A673 (cell line): ENCODE measurements around the gene PIPOX.

Experiments used
- CTCF ChIP-seq: fragments of 300-800, 200-600 bp; sonication (generic); conservative IDR thresholded peaks from 2 replicates; pipeline ENCODE4 v1.5.1; 2017; ENCODE audit warnings: low read depth, mild to moderate bottlenecking, antibody characterized with exemption, low read length, moderate library complexity, mixed read lengths
- EZH2 ChIP-seq: fragments of 200-600 bp; sonication (generic); IDR thresholded peaks from 2 replicates; pipeline ENCODE4 v1.6.1; 2017; ENCODE audit warnings: borderline replicate concordance, low read depth, mild to moderate bottlenecking, mixed read lengths, antibody characterized with exemption, low read length; ENCODE audit not compliant: poor library complexity, severe bottlenecking

- no peak for TF ChIP-seq CTCF
- TF ChIP-seq EZH2, result no peak
Observed at GRCh38 chr17:29103341-29103740, 60.4 kb downstream of the PIPOX start.
